HepG2 (cell line): ENCODE data around the gene APRT. TPM values are rescaled to one million over a fixed set of nuclear protein-coding genes. Genes with fewer than 3 reads are reported as not detected.

Experiments used
- CEBPG ChIP-seq: IDR thresholded peaks from 2 replicates; pipeline ENCODE4 v1.6.1; 2016
- FLYWCH1 ChIP-seq: sonication (generic); formaldehyde crosslinking; IDR thresholded peaks from 2 replicates; pipeline ENCODE4 v1.8.1; 2023; ENCODE audit warnings: mild to moderate bottlenecking, missing genetic modification reagents
- GABPA ChIP-seq, 2 experiments: IDR thresholded peaks; 2 replicates each; pipeline ENCODE4 v1.6.1; 2011 to 2016; ENCODE audit warnings: low read depth in 2 of 2, low read length in 1 of 2, missing biosample characterization in 1 of 2, missing genetic modification characterization in 1 of 2
- HMGXB3 ChIP-seq: sonication (generic); formaldehyde crosslinking; IDR thresholded peaks from 2 replicates; pipeline ENCODE4 v1.4.0; 2020; ENCODE audit warnings: missing genetic modification reagents, borderline replicate concordance
- MAFF ChIP-seq: IDR thresholded peaks from 2 replicates; pipeline ENCODE4 v1.6.1; 2011; ENCODE audit warnings: low read depth, low read length, improper control_type of control experiment
- RXRA ChIP-seq: sonication (generic); formaldehyde crosslinking; IDR thresholded peaks from 2 replicates; pipeline ENCODE4 v1.5.1; 2020; ENCODE audit warnings: missing genetic modification reagents
- SMARCC2 ChIP-seq: fragments of 450-650 bp; IDR thresholded peaks from 2 replicates; pipeline ENCODE4 v1.6.1; 2017; ENCODE audit warnings: antibody characterized with exemption, mild to moderate bottlenecking
- SP5 ChIP-seq: IDR thresholded peaks from 2 replicates; pipeline ENCODE4 v1.6.1; 2016; ENCODE audit warnings: low read depth, borderline replicate concordance
- TEAD2 ChIP-seq: sonication (generic); formaldehyde crosslinking; IDR thresholded peaks from 2 replicates; pipeline ENCODE4 v1.9.0; 2021; ENCODE audit warnings: missing genetic modification reagents
- TEAD3 ChIP-seq: optimal IDR thresholded peaks from 2 replicates; pipeline ENCODE3; 2016; ENCODE audit warnings: borderline replicate concordance
- ZBTB7B ChIP-seq: sonication (generic); formaldehyde crosslinking; IDR thresholded peaks from 2 replicates; pipeline ENCODE4 v1.4.0; 2020; ENCODE audit warnings: missing genetic modification reagents
- ZNF230 ChIP-seq: sonication (generic); formaldehyde crosslinking; IDR thresholded peaks from 2 replicates; pipeline ENCODE4 v1.4.0; 2020; ENCODE audit warnings: mild to moderate bottlenecking, missing genetic modification reagents
- ZNF740 ChIP-seq: sonication (generic); formaldehyde crosslinking; IDR thresholded peaks from 2 replicates; pipeline ENCODE4 v1.4.0; 2020; ENCODE audit warnings: missing genetic modification reagents
- ZNF781 ChIP-seq: sonication (generic); formaldehyde crosslinking; IDR thresholded peaks from 2 replicates; pipeline ENCODE4 v1.5.1; 2020; ENCODE audit warnings: borderline replicate concordance, mild to moderate bottlenecking, missing genetic modification reagents; ENCODE audit errors: not compliant biosample characterization
- ZNF792 ChIP-seq: IDR thresholded peaks from 2 replicates; pipeline ENCODE4 v1.6.1; 2016
- ZSCAN9 ChIP-seq: IDR thresholded peaks from 2 replicates; pipeline ENCODE4 v1.6.1; 2016; ENCODE audit warnings: borderline replicate concordance
- ZZZ3 ChIP-seq: sonication (generic); formaldehyde crosslinking; IDR thresholded peaks from 2 replicates; pipeline ENCODE4 v1.4.0; 2020; ENCODE audit warnings: missing genetic modification reagents, mild to moderate bottlenecking, borderline replicate concordance
- polyA plus RNA-seq, 8 experiments: library from polyadenylated mRNA; depleted of rRNA in 3 of 8; stranded (reverse) in 7 of 8; unstranded in 1 of 8; fragments of >200 nt; fragmentation: Illumina TruSeq in 4 of 8; extraction: Trizol in 4 of 8; gene quantifications; 2 replicates each; pipeline versions ENCODE4 v1.2.1 to v1.2.3, GENCODE V29; 2011 to 2016; ENCODE audit warnings: low read depth in 4 of 8, missing spikeins in 1 of 8, mixed read lengths in 1 of 8; ENCODE audit not compliant: insufficient read depth in 1 of 8
- total RNA-seq, 5 experiments: library from RNA; depleted of rRNA; stranded (reverse); fragments of >200 nt; fragmentation: Illumina TruSeq; extraction: Trizol; gene quantifications; 2 replicates each; pipeline ENCODE4 v1.2.3, GENCODE V29; 2016; ENCODE audit warnings: low read depth in 1 of 5
- TF ChIP-seq, protein P1 (sequence below): IDR thresholded peaks from 2 replicates; pipeline ENCODE4 v1.6.1; 2018; ENCODE audit warnings: missing genetic modification reagents
- TF ChIP-seq, protein P2 (sequence below): sonication (generic); formaldehyde crosslinking; IDR thresholded peaks from 2 replicates; pipeline ENCODE4 v1.5.0; 2020; ENCODE audit warnings: mild to moderate bottlenecking, missing genetic modification reagents, moderate library complexity

The APRT gene
- total and polyA plus RNA-seq, 2 of the 13 experiments (the other 11 are each of a cell fraction or from before 2014, with no cell fraction given), result 155 to 242 TPM

DNA sequence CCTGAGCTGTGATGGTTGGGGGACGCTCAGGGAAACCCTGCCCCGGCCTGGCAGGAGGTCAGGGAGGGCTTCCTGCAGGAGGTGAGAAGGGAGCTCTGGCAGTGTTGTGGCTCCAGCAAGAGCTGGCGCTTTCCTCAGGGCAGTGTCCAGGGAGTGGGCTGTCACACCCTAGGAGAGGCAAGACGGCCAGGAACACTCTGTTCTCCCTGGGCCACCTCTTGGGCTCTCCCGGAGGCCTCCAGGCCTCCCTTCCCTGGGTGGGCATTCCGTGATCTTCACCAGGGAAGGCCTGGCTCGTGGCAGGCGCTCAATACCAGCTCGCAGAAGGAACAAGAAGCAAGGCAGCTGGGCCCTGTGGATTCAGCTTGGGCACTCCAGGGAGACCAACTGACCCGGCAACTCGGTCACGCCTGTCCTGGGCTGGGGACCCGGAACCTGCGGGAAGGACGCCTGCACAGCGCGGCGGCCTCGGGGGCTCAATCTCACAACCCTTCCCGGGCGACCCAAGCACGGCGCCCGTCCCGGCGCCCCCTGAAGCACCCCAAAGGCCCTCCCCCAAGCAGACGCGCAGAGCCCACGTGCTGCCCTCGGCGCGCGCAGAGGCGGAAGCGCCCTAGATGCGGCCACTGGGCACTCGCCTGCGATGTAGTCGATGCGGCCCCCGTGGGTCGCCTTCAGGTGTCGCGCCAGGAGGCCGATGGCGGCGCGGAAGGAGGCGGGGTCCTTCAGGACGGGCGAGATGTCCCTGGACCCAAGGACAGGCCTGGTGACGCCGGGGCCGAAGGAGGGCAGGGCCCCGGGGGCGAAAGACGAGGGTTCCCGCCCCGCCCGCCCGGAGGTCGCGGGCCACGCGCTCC, 588 bp downstream of the APRT start (continued):
- TF ChIP-seq HMGXB3 (CRISPR knock-in tag), result peak; percentile 68; the same call in 1 of the 2 replicates
- peak; percentile 42 for TF ChIP-seq CEBPG (CRISPR knock-in tag)
- peak; percentile 98; the same call in 1 of the 2 replicates for TF ChIP-seq ZNF230 (CRISPR knock-in tag)
- TF ChIP-seq SP5, result peak; percentile 47; the same call in 1 of the 2 replicates
- 0 out of 2 replicates have a peak, but pooled peaks have one; percentile 24 for TF ChIP-seq ZNF792 (CRISPR knock-in tag)
- TF ChIP-seq SMARCC2, result no peak
- no peak for TF ChIP-seq ZNF781 (CRISPR knock-in tag)
- peak; percentile 54; the same call in 1 of the 2 replicates for TF ChIP-seq RXRA (CRISPR knock-in tag)
- TF ChIP-seq, protein P1, sequence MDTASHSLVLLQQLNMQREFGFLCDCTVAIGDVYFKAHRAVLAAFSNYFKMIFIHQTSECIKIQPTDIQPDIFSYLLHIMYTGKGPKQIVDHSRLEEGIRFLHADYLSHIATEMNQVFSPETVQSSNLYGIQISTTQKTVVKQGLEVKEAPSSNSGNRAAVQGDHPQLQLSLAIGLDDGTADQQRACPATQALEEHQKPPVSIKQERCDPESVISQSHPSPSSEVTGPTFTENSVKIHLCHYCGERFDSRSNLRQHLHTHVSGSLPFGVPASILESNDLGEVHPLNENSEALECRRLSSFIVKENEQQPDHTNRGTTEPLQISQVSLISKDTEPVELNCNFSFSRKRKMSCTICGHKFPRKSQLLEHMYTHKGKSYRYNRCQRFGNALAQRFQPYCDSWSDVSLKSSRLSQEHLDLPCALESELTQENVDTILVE (CRISPR knock-in tag), result peak; percentile 79
- TF ChIP-seq GABPA (IDR thresholded peaks at IDR 0.05; ENCODE audit: low read depth, low read length), result no peak
- TF ChIP-seq GABPA (CRISPR knock-in tag; IDR thresholded peaks at IDR 0.05; ENCODE audit: low read depth), result no peak
- peak; percentile 65; the same call in 1 of the 2 replicates for TF ChIP-seq ZBTB7B (CRISPR knock-in tag)
- TF ChIP-seq ZNF740 (CRISPR knock-in tag), result peak; percentile 73; the same call in 1 of the 2 replicates
- no peak for TF ChIP-seq MAFF
- no peak for TF ChIP-seq FLYWCH1 (CRISPR knock-in tag)
- no peak; the same call in 1 of the 2 replicates for TF ChIP-seq ZSCAN9 (CRISPR knock-in tag)
- TF ChIP-seq, protein P2, sequence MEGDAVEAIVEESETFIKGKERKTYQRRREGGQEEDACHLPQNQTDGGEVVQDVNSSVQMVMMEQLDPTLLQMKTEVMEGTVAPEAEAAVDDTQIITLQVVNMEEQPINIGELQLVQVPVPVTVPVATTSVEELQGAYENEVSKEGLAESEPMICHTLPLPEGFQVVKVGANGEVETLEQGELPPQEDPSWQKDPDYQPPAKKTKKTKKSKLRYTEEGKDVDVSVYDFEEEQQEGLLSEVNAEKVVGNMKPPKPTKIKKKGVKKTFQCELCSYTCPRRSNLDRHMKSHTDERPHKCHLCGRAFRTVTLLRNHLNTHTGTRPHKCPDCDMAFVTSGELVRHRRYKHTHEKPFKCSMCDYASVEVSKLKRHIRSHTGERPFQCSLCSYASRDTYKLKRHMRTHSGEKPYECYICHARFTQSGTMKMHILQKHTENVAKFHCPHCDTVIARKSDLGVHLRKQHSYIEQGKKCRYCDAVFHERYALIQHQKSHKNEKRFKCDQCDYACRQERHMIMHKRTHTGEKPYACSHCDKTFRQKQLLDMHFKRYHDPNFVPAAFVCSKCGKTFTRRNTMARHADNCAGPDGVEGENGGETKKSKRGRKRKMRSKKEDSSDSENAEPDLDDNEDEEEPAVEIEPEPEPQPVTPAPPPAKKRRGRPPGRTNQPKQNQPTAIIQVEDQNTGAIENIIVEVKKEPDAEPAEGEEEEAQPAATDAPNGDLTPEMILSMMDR (CRISPR knock-in tag), result peak; percentile 9; the same call in 1 of the 2 replicates
- no peak; the same call in 1 of the 2 replicates for TF ChIP-seq ZZZ3
- TF ChIP-seq TEAD2 (CRISPR knock-in tag), result no peak
- peak; percentile 11 for TF ChIP-seq TEAD3 (CRISPR knock-in tag)
